H1 (cell line): Measurements from ENCODE around the gene C20orf141. TPM values are rescaled to one million over a fixed set of nuclear protein-coding genes. Genes with fewer than 3 reads are reported as not detected.

ENCODE experiments used
- CTCF ChIA-PET: fragments of 300-600 bp; sonication (Branson Sonifier 250); formaldehyde crosslinking; loops from one replicate; lab custom pipeline; 2021; ENCODE audit not compliant: partially characterized antibody; lab: Charles Lee
- POLR2A ChIA-PET: fragments of 300-600 bp; sonication (Branson Sonifier 250); formaldehyde crosslinking; loops from one replicate; lab custom pipeline; 2021; ENCODE audit warnings: inconsistent platforms; ENCODE audit not compliant: partially characterized antibody; lab: Charles Lee
- DNase-seq, 2 experiments: peaks; one replicate each; pipeline versions ENCODE4 v3.0.0 to v3.0.0-alpha.2; 2010 to 2022; ENCODE audit warnings: low spot score in 2 of 2, low read depth in 1 of 2, mixed read lengths in 1 of 2
- FAIRE-seq: peaks from 2 replicates; lab custom pipeline; 2011; peaks lifted over from hg19 to GRCh38; lab: Jason Lieb, UNC
- H2AFZ ChIP-seq: 2 replicates; pipeline ENCODE4 v1.8.1; 2012; ENCODE audit warnings: low read length, inconsistent platforms
- H2AK5ac ChIP-seq: 2 replicates; pipeline ENCODE4 v1.6.1; 2013; ENCODE audit warnings: low read depth, low read length
- H2BK120ac ChIP-seq: replicated peaks from 2 replicates; pipeline ENCODE3; 2013; ENCODE audit warnings: low read depth, low read length, inconsistent platforms
- H2BK12ac ChIP-seq: 2 replicates; pipeline ENCODE4 v1.6.1; 2013; ENCODE audit warnings: low read depth, low read length
- H2BK15ac ChIP-seq: 2 replicates; pipeline ENCODE4 v1.6.1; 2013; ENCODE audit warnings: low read length
- H2BK20ac ChIP-seq: 2 replicates; pipeline ENCODE4 v1.6.1; 2013; ENCODE audit warnings: low read length
- H2BK5ac ChIP-seq: 2 replicates; pipeline ENCODE4 v1.6.1; 2013; ENCODE audit warnings: low read depth, low read length
- H3K14ac ChIP-seq: 2 replicates; pipeline ENCODE4 v1.6.1; 2013; ENCODE audit warnings: inconsistent platforms; ENCODE audit not compliant: insufficient read length
- H3K18ac ChIP-seq: 2 replicates; pipeline ENCODE4 v1.6.1; 2013; ENCODE audit warnings: low read length; ENCODE audit errors: extremely low read depth
- H3K23ac ChIP-seq: 2 replicates; pipeline ENCODE4 v1.6.1; 2013; ENCODE audit warnings: inconsistent platforms; ENCODE audit not compliant: insufficient read length
- H3K23me2 ChIP-seq: 2 replicates; pipeline ENCODE4 v1.6.1; 2013; ENCODE audit warnings: low read depth, low read length
- H3K27ac ChIP-seq: 2 replicates; pipeline ENCODE4 v1.6.1; 2011; ENCODE audit warnings: low read depth, low read length, inconsistent platforms
- H3K27me3 ChIP-seq, 4 experiments: replicated peaks in 1 of 4; 1 replicate in 1 of 4; 2 replicates in 3 of 4; pipeline versions ENCODE4 v1.6.1 to v1.8.1; 2011 to 2013; ENCODE audit warnings: low read length in 3 of 4, mild to moderate bottlenecking in 3 of 4, inconsistent platforms in 2 of 4, mixed read lengths in 2 of 4, moderate library complexity in 1 of 4; ENCODE audit not compliant: control insufficient read depth in 3 of 4, insufficient read depth in 3 of 4; ENCODE audit errors: extremely low read depth in 1 of 4
- H3K36me3 ChIP-seq, 4 experiments: 2 replicates each; pipeline versions ENCODE4 v1.6.1 to v1.8.1; 2011 to 2013; ENCODE audit warnings: mild to moderate bottlenecking in 4 of 4, low read length in 3 of 4, moderate library complexity in 2 of 4, control low read depth in 1 of 4, inconsistent platforms in 1 of 4; ENCODE audit not compliant: insufficient read depth in 4 of 4, control insufficient read depth in 2 of 4
- H3K4ac ChIP-seq: replicated peaks from 2 replicates; pipeline ENCODE3; 2013; ENCODE audit warnings: low read length, low read depth, mixed read lengths, inconsistent platforms; ENCODE audit not compliant: insufficient read length
- H3K4me1 ChIP-seq, 4 experiments: replicated peaks in 1 of 4; 1 replicate in 1 of 4; 2 replicates in 3 of 4; pipeline versions ENCODE4 v1.6.1 to v1.8.1; 2011 to 2013; ENCODE audit warnings: low read length in 3 of 4, inconsistent platforms in 2 of 4, mixed read lengths in 1 of 4; ENCODE audit not compliant: insufficient read depth in 4 of 4, control insufficient read depth in 3 of 4
- H3K4me2 ChIP-seq, 2 experiments: 2 replicates each; pipeline versions ENCODE4 v1.6.1 to v1.8.1; 2011 to 2013; ENCODE audit warnings: low read depth in 2 of 2, low read length in 2 of 2, control low read depth in 1 of 2, inconsistent platforms in 1 of 2, mild to moderate bottlenecking in 1 of 2; ENCODE audit not compliant: insufficient read depth in 1 of 2
- H3K4me3 ChIP-seq, 4 experiments: fragments of 200-600, 300-600 bp in 1 of 4; sonication (generic), shearing (Covaris generic), sonication (Bioruptor Twin) in 1 of 4; 2 replicates each; pipeline versions ENCODE4 v1.5.1 to v1.8.1; 2011 to 2016; ENCODE audit warnings: low read length in 4 of 4, low read depth in 3 of 4, control low read depth in 2 of 4, inconsistent platforms in 2 of 4, mild to moderate bottlenecking in 2 of 4, mixed read lengths in 1 of 4, moderate library complexity in 1 of 4; ENCODE audit not compliant: insufficient read depth in 2 of 4; ENCODE audit errors: extremely low read depth in 1 of 4
- H3K56ac ChIP-seq: replicated peaks from 2 replicates; pipeline ENCODE3; 2013; ENCODE audit warnings: low read depth, mild to moderate bottlenecking, mixed read lengths, low read length, inconsistent platforms; ENCODE audit not compliant: insufficient read length
- H3K79me1 ChIP-seq: 2 replicates; pipeline ENCODE4 v1.6.1; 2013; ENCODE audit warnings: low read depth, low read length, control low read depth
- H3K79me2 ChIP-seq, 2 experiments: 2 replicates each; pipeline versions ENCODE4 v1.6.1 to v1.8.1; 2012 to 2013; ENCODE audit warnings: low read length in 2 of 2, mild to moderate bottlenecking in 2 of 2, inconsistent platforms in 1 of 2; ENCODE audit not compliant: insufficient read depth in 2 of 2, control insufficient read depth in 1 of 2
- H3K9ac ChIP-seq, 4 experiments: replicated peaks in 1 of 4; 1 replicate in 1 of 4; 2 replicates in 3 of 4; pipeline versions ENCODE4 v1.6.1 to v1.8.1; 2011 to 2013; ENCODE audit warnings: low read depth in 3 of 4, low read length in 3 of 4, control low read depth in 2 of 4, mild to moderate bottlenecking in 2 of 4, moderate library complexity in 2 of 4, inconsistent platforms in 1 of 4; ENCODE audit errors: extremely low read depth in 1 of 4
- H3K9me3 ChIP-seq, 2 experiments: 2 replicates each; pipeline versions ENCODE4 v1.6.1 to v1.8.1; 2012 to 2013; ENCODE audit warnings: mild to moderate bottlenecking in 2 of 2, moderate library complexity in 2 of 2, control low read depth in 1 of 2, inconsistent platforms in 1 of 2, low read depth in 1 of 2, low read length in 1 of 2, mixed read lengths in 1 of 2; ENCODE audit not compliant: insufficient read depth in 2 of 2
- H4K20me1 ChIP-seq, 2 experiments: replicated peaks in 1 of 2; 2 replicates each; pipeline versions ENCODE3 to v1.8.1; 2011 to 2013; ENCODE audit warnings: inconsistent platforms in 2 of 2, low read length in 2 of 2, mild to moderate bottlenecking in 1 of 2; ENCODE audit not compliant: insufficient read depth in 2 of 2, control insufficient read depth in 1 of 2
- H4K5ac ChIP-seq: 2 replicates; pipeline ENCODE4 v1.6.1; 2013; ENCODE audit warnings: low read length, low read depth, mixed read lengths, inconsistent platforms; ENCODE audit not compliant: insufficient read length
- H4K8ac ChIP-seq: 2 replicates; pipeline ENCODE4 v1.8.0; 2013; ENCODE audit warnings: mild to moderate bottlenecking, moderate library complexity, low read length, inconsistent platforms; ENCODE audit not compliant: insufficient read depth; ENCODE audit errors: extremely low read depth
- H4K91ac ChIP-seq: replicated peaks from 2 replicates; pipeline ENCODE3; 2013; ENCODE audit warnings: low read length, mixed read lengths, inconsistent platforms; ENCODE audit not compliant: insufficient read length
- CBX5 ChIP-seq: fragments of 300-800, 300-1000 bp; sonication (generic); IDR thresholded peaks from 2 replicates; pipeline ENCODE4 v1.7.1; 2016; ENCODE audit warnings: antibody characterized with exemption, low read length, low read depth
- CHD1 ChIP-seq: IDR thresholded peaks from 2 replicates; pipeline ENCODE4 v1.6.1; 2012; ENCODE audit warnings: low read depth, low read length, improper control_type of control experiment
- E2F6 ChIP-seq: IDR thresholded peaks from 2 replicates; pipeline ENCODE4 v1.6.1; 2012; ENCODE audit warnings: inconsistent platforms
- EZH2 ChIP-seq: fragments of 200-600 bp; sonication (generic); IDR thresholded peaks from 2 replicates; pipeline ENCODE4 v1.7.1; 2012; ENCODE audit warnings: low read depth, mild to moderate bottlenecking, moderate library complexity, low read length, inconsistent platforms; ENCODE audit not compliant: severe bottlenecking
- JUN ChIP-seq: IDR thresholded peaks from 2 replicates; pipeline ENCODE4 v1.6.1; 2011; ENCODE audit warnings: low read depth, mild to moderate bottlenecking, improper control_type of control experiment, low read length
- KDM1A ChIP-seq: fragments of 200-600, 300-600 bp; sonication (generic); IDR thresholded peaks from 2 replicates; pipeline ENCODE4 v1.7.1; 2016; ENCODE audit warnings: mild to moderate bottlenecking, low read length, borderline replicate concordance
- KDM5A ChIP-seq: fragments of 200-600 bp; IDR thresholded peaks from 2 replicates; pipeline ENCODE4 v1.7.1; 2012; ENCODE audit warnings: mild to moderate bottlenecking, low read length, inconsistent platforms, mixed read lengths
- NRF1 ChIP-seq: IDR thresholded peaks from 2 replicates; pipeline ENCODE4 v1.6.1; 2011; ENCODE audit warnings: mild to moderate bottlenecking, low read depth, low read length, improper control_type of control experiment
- PHF8 ChIP-seq: fragments of 200-600 bp; sonication (generic); conservative IDR thresholded peaks from 2 replicates; pipeline ENCODE4 v1.7.1; 2012; ENCODE audit warnings: low read depth, mild to moderate bottlenecking, inconsistent platforms, low read length, moderate library complexity
- POLR2A ChIP-seq, 2 experiments: IDR thresholded peaks; 1 replicate in 1 of 2; 2 replicates in 1 of 2; pipeline ENCODE4 v1.6.1; 2011; ENCODE audit warnings: low read depth in 2 of 2, low read length in 2 of 2, mild to moderate bottlenecking in 2 of 2; ENCODE audit errors: control extremely low read depth in 1 of 2
- POLR2AphosphoS5 ChIP-seq: IDR thresholded peaks from 2 replicates; pipeline ENCODE4 v1.6.1; 2011; ENCODE audit warnings: low read depth, low read length
- RNF2 ChIP-seq: fragments of 200-900, 300-1000 bp; sonication (generic); IDR thresholded peaks from 2 replicates; pipeline ENCODE4 v1.7.1; 2016; ENCODE audit warnings: borderline replicate concordance, low read depth, mild to moderate bottlenecking, antibody characterized with exemption, low read length; ENCODE audit not compliant: poor library complexity, severe bottlenecking; ENCODE audit errors: missing control alignments
- RXRA ChIP-seq: IDR thresholded peaks from 2 replicates; pipeline ENCODE4 v1.6.1; 2011; ENCODE audit warnings: low read depth, mild to moderate bottlenecking, low read length, moderate library complexity; ENCODE audit not compliant: insufficient read depth
- SP1 ChIP-seq: IDR thresholded peaks from 2 replicates; pipeline ENCODE4 v1.6.1; 2011; ENCODE audit warnings: low read depth, low read length
- YY1 ChIP-seq: IDR thresholded peaks from 2 replicates; pipeline ENCODE4 v1.6.1; 2011; ENCODE audit warnings: low read depth, mild to moderate bottlenecking, low read length
- WGBS, 2 experiments: shearing (Covaris generic) in 1 of 2; methylation state at CpG; one replicate each; pipeline versions ENCODE4 v1.1.6 to v1.1.7; 2013 to 2015; ENCODE audit warnings: low lambda C conversion rate in 2 of 2, mixed read lengths in 2 of 2, inconsistent platforms in 1 of 2, low coverage in 1 of 2, missing lambda C conversion rate in 1 of 2; ENCODE audit not compliant: insufficient replicate concordance in 2 of 2, insufficient coverage in 1 of 2, insufficient read length in 1 of 2; ENCODE audit errors: extremely low coverage in 1 of 2, missing lambda C conversion rate in 1 of 2; 5-methylcytosine and 5-hydroxymethylcytosine counted together
- polyA plus RNA-seq, 7 experiments: library from polyadenylated mRNA; depleted of rRNA in 3 of 7; stranded (reverse) in 5 of 7; unstranded in 2 of 7; fragments of >200 nt in 5 of 7; fragments of 200-250 nt in 2 of 7; gene quantifications; 1 replicate in 5 of 7; 2 replicates in 1 of 7; 4 replicates in 1 of 7; pipeline versions ENCODE4 v1.2.1 to v1.2.3, GENCODE V29; 2011 to 2013; ENCODE audit warnings: missing spikeins in 2 of 7, mixed read lengths in 2 of 7
- total RNA-seq: library from RNA; stranded (reverse); fragmentation: NEBNext Ultra II Directional; extraction: Animal tissue kit (Norgen Biotek cat#: 25700); gene quantifications from 2 replicates; pipeline ENCODE4 v1.2.1, GENCODE V29; 2021

Gene C20orf141
- total and polyA plus RNA-seq, 2 of the 8 experiments (the other 6 are each of a cell fraction or from before 2014, with no cell fraction given), result not detected

- no peak overlapping the region for H4K8ac ChIP-seq
- no peak overlapping the region for H2AK5ac ChIP-seq
- no peak overlapping the region for H3K14ac ChIP-seq
- no peak overlapping the region for H2BK12ac ChIP-seq
- no peak overlapping the region for H3K23ac ChIP-seq
- no peak overlapping the region for H4K5ac ChIP-seq
- no peak overlapping the region for H3K4ac ChIP-seq
- no peak for FAIRE-seq
- H2BK20ac ChIP-seq, result no peak overlapping the region
- H3K27ac ChIP-seq, result no peak overlapping the region
- no peak overlapping the region for H4K91ac ChIP-seq
- peaks cover 0 to 1% (median 0%) of the 10 kb centered on the region in 4 experiments; a peak in 1 of 7 replicates for H3K27me3 ChIP-seq
- no peaks in the 10 kb centered on the region for H3K79me1 ChIP-seq
- H3K56ac ChIP-seq, result no peak overlapping the region
- H4K20me1 ChIP-seq, result no peaks in the 10 kb centered on the region
- H3K9ac ChIP-seq, result no peak overlapping the region
- H2BK15ac ChIP-seq, result no peak overlapping the region
- no peak overlapping the region for H2BK120ac ChIP-seq
- H3K79me2 ChIP-seq, result no peaks in the 10 kb centered on the region
- no peaks in the 10 kb centered on the region; a peak in 1 of 7 replicates for H3K4me1 ChIP-seq
- ChIA-PET CTCF (no interaction called here), POLR2A (no interaction called here)
- WGBS, 2 experiments, result 83% methylated on average over 6 of the region's 6 CpGs; no CpG with 5 or more reads in 1 of the 2 experiments
- no peak overlapping the region for H2BK5ac ChIP-seq
- no peak overlapping the region for H2AFZ ChIP-seq
- DNase-seq, result no peak
- H3K9me3 ChIP-seq, result no peaks in the 10 kb centered on the region
- no peaks in the 10 kb centered on the region for H3K36me3 ChIP-seq
- H3K4me3 ChIP-seq, result no peak overlapping the region
- no peak overlapping the region for H3K4me2 ChIP-seq
- H3K18ac ChIP-seq, result no peak overlapping the region
- no peaks in the 10 kb centered on the region for H3K23me2 ChIP-seq
- TF ChIP-seq RNF2, result no peak
- no peak for TF ChIP-seq POLR2A (IDR thresholded peaks at IDR 0.05; ENCODE audit: control extremely low read depth in 1 of 2, low read depth in 2 of 2, low read length in 2 of 2)
- TF ChIP-seq KDM1A, result no peak
- TF ChIP-seq KDM5A, result no peak
- TF ChIP-seq SP1, result no peak
- no peak for TF ChIP-seq CHD1
- no peak for TF ChIP-seq PHF8
- no peak for TF ChIP-seq JUN
- no peak for TF ChIP-seq POLR2AphosphoS5
- TF ChIP-seq E2F6, result no peak
- no peak for TF ChIP-seq YY1
- TF ChIP-seq RXRA, result no peak
- no peak for TF ChIP-seq EZH2
- no peak for TF ChIP-seq CBX5
- TF ChIP-seq NRF1, result no peak
Observed at GRCh38 chr20:2829376-2829775, 14.6 kb downstream of the C20orf141 start.
